ENCODE data around the gene LYRM9. TPM values are rescaled to one million over a fixed set of nuclear protein-coding genes. Genes with fewer than 3 reads are reported as not detected.

The LYRM9 gene
- total and polyA plus RNA-seq, 9 of the 15 experiments (the other 6 are each of a cell fraction or from before 2014, with no cell fraction given), result 0.98 to 4.7 (median 1.8) TPM

DNA sequence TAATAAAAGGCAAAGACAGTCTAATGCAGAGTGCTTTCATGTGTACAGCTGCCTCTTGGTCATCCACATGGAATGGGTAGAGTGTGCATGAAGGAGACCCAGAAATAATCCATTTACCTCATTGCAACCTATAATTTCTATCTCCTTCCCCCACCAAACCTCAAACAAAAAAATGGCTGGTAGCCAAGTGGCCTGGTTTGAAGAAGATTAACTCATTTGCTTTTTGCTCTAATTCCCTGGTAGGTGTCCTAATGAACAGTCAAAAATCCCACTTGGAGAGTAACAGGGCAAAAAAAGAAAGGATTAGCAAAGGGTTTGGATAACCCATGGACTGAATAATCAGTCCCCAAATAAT, 13.0 kb upstream of the LYRM9 start (continued):
- TF ChIP-seq AFF4 (CRISPR knock-in tag; IDR thresholded peaks at IDR 0.05) (no peak), TAL1 (IDR thresholded peaks at IDR 0.05) (peak; percentile 26; the same call in 1 of the 2 replicates), NFIC (IDR thresholded peaks at IDR 0.05) (peak; percentile 82), TBL1XR1 (IDR thresholded peaks at IDR 0.05; ENCODE audit: low read length in 2 of 2) (no peak), ARID1B (IDR thresholded peaks at IDR 0.05) (peak; percentile 42; the same call in 1 of the 2 replicates), ZNF584 (CRISPR knock-in tag; IDR thresholded peaks at IDR 0.05; ENCODE audit: low read depth) (no peak), ZFP36 (IDR thresholded peaks at IDR 0.05; ENCODE audit: low read depth, low read length, partially characterized antibody) (no peak)

Measured in K562 (cell line).